Measurements from ENCODE around the gene GET4.

The GET4 gene

DNA sequence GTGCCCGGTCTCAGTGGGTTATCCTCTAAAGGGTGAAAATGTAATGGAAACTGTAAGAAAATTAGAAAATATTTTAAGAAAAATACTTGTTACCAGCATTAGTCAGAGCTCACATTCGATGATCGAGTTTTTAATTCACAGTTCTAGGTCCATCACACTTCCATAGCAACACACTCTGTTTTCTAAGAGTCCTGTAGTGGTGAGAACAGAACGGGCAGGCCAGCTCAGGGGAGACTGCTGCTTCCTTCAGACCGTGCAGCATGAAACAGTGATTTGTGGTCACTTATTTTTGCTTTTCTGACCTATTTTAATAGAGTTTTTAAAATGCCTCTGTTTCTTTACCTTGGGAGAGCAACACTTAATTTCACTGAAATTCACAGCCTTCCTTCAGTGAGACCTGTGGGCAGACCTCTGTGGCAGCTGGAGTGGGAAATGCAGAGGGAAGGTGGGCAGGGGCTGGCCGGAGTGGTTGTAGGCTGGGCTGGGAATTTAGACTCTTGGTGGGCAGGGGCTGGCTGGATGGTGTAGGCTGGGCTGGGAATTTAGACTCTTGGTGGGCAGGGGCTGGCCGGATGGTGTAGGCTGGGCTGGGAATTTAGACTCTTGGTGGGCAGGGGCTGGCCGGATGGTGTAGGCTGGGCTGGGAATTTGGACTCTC is 42.6 kb upstream of the GET4 start:
- no peak overlapping the region for H3K4me3 ChIP-seq (ENCODE audit: low read depth, low read length)
- TF ChIP-seq, protein P1, sequence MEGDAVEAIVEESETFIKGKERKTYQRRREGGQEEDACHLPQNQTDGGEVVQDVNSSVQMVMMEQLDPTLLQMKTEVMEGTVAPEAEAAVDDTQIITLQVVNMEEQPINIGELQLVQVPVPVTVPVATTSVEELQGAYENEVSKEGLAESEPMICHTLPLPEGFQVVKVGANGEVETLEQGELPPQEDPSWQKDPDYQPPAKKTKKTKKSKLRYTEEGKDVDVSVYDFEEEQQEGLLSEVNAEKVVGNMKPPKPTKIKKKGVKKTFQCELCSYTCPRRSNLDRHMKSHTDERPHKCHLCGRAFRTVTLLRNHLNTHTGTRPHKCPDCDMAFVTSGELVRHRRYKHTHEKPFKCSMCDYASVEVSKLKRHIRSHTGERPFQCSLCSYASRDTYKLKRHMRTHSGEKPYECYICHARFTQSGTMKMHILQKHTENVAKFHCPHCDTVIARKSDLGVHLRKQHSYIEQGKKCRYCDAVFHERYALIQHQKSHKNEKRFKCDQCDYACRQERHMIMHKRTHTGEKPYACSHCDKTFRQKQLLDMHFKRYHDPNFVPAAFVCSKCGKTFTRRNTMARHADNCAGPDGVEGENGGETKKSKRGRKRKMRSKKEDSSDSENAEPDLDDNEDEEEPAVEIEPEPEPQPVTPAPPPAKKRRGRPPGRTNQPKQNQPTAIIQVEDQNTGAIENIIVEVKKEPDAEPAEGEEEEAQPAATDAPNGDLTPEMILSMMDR (IDR thresholded peaks at IDR 0.05; ENCODE audit: borderline replicate concordance, insufficient read depth, low read depth, low read length): no peak

DNA sequence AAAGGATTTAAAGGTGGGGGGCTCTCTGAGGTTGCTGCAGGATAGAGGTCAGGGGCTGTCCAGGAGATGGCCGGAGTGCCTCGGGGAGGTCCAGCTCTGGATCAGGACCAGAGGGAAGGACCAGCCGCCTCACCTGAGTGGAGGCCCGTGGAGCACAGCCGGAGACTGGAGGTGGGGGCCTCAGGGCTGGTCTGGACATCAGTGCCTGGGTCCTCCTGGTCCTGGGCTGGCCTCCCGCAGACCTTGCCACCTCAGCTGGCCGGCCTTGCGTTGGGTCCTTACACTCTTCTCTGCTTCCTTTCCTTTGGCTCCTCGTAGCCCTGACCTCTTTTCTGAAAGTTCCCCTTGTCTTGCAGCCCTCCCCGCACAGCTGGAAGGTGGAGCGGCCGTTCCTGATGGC is 42.1 kb upstream of the GET4 start:
- TF ChIP-seq, protein P1 (IDR thresholded peaks at IDR 0.05; ENCODE audit: borderline replicate concordance, insufficient read depth, low read depth, low read length): no peak
- no peak overlapping the region for H3K4me3 ChIP-seq (ENCODE audit: low read depth, low read length)

DNA sequence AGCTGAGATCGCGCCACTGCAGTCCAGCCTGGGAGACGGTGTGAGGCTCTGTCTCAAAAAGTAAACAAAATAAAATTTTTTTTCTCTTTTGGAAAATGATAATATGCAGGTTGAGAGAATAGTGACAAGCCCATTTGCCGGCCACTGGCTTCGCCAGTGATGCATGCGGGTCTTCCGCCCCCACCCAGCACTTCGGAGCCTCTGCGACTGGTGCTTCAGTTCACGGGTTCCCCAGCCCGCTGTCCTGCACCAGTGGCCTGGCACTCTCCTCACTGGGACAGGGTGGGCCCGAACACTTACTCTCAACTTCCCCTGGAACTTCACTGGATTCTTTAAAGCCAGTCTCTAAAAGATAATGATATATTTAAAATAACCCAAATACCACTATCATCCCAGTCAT is 41.3 kb upstream of the GET4 start:
- TF ChIP-seq, protein P1 (IDR thresholded peaks at IDR 0.05; ENCODE audit: borderline replicate concordance, insufficient read depth, low read depth, low read length): no peak
- H3K4me3 ChIP-seq (ENCODE audit: low read depth, low read length): no peak overlapping the region

DNA sequence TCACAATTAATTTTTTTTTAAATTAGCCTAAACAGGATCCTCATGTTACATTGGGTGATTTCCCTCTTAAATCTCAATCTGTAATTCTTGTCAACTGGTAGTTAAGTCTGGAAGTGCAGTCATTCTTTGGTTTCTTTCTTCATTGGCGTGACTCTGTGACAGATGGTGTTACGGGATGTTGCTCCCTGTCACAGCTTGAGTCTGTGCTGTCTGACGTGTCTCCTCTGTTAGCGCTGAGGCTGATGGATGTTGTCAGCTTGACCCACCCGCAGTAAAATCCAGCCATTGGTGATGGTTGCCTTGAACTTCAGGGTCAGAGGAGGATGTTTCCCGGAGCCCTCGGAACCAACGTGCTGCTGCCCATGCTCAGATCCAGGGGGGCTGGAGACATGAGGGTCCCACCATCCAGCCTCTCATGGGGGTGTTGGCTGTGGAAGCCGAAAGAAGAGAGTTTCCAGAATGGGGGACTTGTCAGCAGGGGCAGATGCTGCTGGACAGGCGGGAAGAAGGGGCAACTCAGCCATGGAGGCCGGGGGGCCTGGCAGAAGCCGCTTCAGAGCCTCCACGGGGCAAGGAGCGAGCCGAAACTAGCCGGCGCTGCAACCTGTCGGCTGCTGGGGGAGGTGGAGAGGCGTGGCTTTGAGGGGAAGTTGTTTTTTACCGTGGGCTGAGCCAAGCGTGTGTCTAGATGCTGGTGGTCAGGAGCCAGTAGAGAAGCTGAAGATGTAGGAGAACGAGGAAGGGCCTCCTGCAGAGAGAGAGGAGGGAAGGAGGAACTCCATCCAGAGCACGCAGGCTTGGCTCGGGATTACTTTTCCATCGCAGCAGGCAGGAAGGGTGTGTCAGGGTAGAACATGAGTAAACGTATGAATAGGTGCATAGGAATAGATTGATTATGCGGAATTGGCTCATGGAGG is 40.6 kb upstream of the GET4 start:
- TF ChIP-seq, protein P1 (IDR thresholded peaks at IDR 0.05; ENCODE audit: borderline replicate concordance, insufficient read depth, low read depth, low read length): no peak
- H3K4me3 ChIP-seq (ENCODE audit: low read depth, low read length): no peak overlapping the region

DNA sequence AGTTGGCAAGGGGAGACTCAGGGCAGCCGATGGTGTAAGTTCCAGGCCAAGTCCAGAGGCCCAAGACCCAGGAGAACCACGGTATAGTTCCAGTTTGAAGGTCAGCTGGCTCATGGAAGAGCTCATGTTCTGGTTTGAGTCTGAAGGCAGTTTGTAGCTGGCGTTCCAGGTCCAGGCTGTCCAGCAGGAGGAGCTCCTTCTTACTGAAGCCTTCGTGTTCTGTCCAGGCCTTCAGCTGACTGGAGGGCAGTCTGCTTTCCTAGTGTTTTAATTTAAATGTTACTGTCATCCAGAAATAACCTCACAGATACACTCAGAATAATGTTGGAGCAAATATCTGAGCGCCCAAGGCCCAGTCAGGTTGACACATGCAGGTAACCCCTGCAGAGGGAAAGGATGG is 39.9 kb upstream of the GET4 start:
- TF ChIP-seq, protein P1 (IDR thresholded peaks at IDR 0.05; ENCODE audit: borderline replicate concordance, insufficient read depth, low read depth, low read length): peak; percentile 11; the same call in 1 of the 2 replicates

DNA sequence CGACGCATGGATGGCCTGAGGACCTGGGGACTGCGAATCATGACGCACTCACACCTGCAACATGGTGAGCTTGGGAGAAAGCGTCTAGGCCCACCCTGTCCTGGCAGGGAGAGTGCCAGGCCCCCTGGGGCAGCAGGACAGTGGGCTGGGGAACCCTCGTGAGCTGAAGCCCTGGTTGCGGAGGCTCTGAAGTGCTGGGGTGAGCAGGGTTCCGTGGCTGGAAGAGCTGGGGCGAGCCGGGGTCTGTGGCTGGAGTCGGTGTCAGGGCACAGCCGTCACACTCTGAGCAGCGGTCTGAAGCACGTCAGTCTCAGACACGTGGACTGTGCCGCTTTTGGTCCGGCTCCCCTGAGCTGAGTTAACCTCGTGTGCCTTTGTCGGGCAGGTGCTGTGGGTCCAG is 39.4 kb upstream of the GET4 start:
- H3K4me3 ChIP-seq (ENCODE audit: low read depth, low read length): no peak overlapping the region
- TF ChIP-seq, protein P1 (IDR thresholded peaks at IDR 0.05; ENCODE audit: borderline replicate concordance, insufficient read depth, low read depth, low read length): no peak

More for the DNA sequence above, 39.9 kb upstream of the GET4 start:
- no peak overlapping the region for H3K4me3 ChIP-seq (ENCODE audit: low read depth, low read length)
